Erythroblast (primary cell): Measurements from ENCODE around the gene SPRTN.

Experiments used
- GATA1 ChIP-seq: IDR thresholded peaks from 2 replicates; pipeline ENCODE4 v1.6.1; 2011; ENCODE audit warnings: low read depth, mild to moderate bottlenecking, control low read depth, low read length, moderate library complexity
- POLR2A ChIP-seq: IDR thresholded peaks from 2 replicates; pipeline ENCODE4 v1.6.1; 2011; ENCODE audit warnings: mild to moderate bottlenecking, low read length

- no peak for TF ChIP-seq POLR2A
- TF ChIP-seq GATA1 = no peak
These were observed 26.1 kb downstream of the SPRTN start for GRCh38 chr1:231364192-231364591.
